ENCODE measurements around the gene C1orf116.
A peak's percentile ranks its signal among the peaks of the same experiment; 100 is the strongest.

The C1orf116 gene

DNA sequence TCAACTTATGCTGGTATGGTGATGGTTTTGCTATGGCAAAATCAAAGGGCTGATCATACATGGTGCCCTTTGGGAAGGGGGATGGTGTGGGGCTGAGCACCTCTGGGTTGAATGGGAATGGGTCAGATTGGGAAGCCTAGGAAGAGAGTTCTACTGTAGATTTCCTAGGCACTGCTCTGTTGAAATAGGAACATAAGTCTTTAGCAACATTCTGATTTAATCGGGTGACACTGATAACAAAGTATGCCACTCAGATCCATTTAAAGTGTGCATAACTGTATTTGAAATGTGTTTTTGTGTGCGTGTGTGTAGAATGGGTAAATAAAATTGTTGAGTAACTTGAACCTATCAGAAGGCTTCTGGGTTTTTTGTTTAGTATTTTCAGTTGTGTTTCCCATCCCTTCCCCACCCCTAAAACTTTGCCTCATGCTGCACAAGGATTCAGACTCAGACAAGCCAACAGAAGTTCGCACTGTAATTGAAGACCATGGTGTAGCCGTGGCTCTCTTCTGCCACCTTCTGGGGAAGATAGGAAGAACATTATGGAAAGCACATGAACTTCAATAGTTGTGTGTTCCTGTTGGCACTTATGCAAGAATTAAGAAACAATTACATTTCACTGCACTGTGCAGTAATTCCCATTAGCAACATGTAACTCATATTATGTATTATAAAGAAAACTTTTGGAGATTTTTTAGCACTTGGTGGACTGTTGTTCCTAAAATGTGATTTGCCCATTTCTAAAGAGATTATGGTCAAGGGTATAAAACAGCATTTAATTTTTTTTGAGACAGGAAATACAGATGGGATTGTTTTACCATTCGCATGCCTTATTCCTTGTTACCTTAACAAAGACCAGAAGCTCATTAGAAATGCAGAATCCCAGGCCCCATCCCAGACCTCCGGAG, 45.2 kb upstream of the C1orf116 start:
- TF ChIP-seq EGR1 (IDR thresholded peaks at IDR 0.05), result no peak
- TF ChIP-seq RAD21 (IDR thresholded peaks at IDR 0.05; ENCODE audit: low read depth), result peak; percentile 94

DNA sequence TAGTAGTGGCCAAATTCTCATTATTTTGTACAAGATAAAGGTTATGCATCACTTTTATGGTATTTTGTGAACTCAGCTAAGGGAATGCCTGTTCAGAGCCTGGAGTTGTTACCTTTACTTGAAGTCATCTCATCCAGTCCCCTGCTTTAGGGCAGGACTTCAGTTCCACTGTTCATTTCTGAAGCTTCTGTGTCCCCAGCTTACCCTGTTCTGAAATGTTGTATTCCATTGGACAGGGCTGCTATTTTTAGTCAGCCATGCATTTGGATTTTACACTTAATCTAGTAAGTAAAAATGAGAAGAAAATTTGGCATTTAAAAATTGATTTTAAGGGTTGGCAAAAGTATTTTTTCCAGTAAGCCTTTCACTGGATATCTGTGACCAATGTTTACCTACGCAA, 44.5 kb upstream of the C1orf116 start:
- TF ChIP-seq, protein P1, sequence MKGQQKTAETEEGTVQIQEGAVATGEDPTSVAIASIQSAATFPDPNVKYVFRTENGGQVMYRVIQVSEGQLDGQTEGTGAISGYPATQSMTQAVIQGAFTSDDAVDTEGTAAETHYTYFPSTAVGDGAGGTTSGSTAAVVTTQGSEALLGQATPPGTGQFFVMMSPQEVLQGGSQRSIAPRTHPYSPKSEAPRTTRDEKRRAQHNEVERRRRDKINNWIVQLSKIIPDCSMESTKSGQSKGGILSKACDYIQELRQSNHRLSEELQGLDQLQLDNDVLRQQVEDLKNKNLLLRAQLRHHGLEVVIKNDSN (IDR thresholded peaks at IDR 0.05), result no peak
- TF ChIP-seq CEBPB (IDR thresholded peaks at IDR 0.05) (no peak), TAF1 (IDR thresholded peaks at IDR 0.05; ENCODE audit: low read depth) (no peak), EGR1 (IDR thresholded peaks at IDR 0.05) (no peak), RAD21 (IDR thresholded peaks at IDR 0.05; ENCODE audit: low read depth) (no peak), TCF12 (IDR thresholded peaks at IDR 0.05; ENCODE audit: low read depth) (no peak), TEAD4 (IDR thresholded peaks at IDR 0.05) (no peak), EP300 (IDR thresholded peaks at IDR 0.05; ENCODE audit: borderline replicate concordance) (no peak), NFIC (IDR thresholded peaks at IDR 0.05) (no peak)
- TF ChIP-seq, protein P2, sequence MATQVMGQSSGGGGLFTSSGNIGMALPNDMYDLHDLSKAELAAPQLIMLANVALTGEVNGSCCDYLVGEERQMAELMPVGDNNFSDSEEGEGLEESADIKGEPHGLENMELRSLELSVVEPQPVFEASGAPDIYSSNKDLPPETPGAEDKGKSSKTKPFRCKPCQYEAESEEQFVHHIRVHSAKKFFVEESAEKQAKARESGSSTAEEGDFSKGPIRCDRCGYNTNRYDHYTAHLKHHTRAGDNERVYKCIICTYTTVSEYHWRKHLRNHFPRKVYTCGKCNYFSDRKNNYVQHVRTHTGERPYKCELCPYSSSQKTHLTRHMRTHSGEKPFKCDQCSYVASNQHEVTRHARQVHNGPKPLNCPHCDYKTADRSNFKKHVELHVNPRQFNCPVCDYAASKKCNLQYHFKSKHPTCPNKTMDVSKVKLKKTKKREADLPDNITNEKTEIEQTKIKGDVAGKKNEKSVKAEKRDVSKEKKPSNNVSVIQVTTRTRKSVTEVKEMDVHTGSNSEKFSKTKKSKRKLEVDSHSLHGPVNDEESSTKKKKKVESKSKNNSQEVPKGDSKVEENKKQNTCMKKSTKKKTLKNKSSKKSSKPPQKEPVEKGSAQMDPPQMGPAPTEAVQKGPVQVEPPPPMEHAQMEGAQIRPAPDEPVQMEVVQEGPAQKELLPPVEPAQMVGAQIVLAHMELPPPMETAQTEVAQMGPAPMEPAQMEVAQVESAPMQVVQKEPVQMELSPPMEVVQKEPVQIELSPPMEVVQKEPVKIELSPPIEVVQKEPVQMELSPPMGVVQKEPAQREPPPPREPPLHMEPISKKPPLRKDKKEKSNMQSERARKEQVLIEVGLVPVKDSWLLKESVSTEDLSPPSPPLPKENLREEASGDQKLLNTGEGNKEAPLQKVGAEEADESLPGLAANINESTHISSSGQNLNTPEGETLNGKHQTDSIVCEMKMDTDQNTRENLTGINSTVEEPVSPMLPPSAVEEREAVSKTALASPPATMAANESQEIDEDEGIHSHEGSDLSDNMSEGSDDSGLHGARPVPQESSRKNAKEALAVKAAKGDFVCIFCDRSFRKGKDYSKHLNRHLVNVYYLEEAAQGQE (IDR thresholded peaks at IDR 0.05; ENCODE audit: low read depth), result no peak

DNA sequence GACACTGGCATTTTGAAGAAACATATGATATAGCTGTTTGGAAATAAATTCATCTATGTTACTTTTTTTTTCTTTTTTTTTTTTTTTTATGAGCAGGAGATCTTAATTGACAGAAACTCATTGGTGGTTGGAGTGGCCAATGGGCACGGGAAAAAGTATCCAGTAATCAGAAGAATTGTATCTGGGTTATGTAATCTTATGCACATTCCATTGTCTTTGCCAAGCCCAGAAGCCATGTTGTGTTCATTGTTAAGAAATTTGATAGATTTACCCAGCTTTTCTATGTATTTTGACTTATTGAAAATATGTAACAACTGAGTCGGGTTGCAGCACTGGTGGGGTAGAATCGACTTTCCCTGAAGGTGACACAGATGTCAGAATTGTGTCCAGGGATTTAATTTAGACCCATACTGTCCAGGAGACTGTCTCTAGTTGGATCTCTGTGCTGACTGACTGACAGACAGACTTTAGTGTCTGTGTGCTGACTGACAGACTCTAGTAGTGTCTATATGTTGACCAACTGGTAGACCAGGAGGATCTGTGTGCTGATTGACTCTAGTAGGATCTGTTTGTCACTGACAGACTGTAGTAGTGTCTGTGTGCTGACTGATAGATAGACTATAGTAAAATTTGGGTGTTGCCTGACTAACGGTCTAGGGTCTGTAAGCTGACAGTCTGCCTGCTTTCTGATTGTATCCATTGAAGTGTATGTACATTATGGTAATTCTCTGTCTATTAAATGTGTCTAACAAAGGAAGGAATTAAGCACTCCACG, 43.8 kb upstream of the C1orf116 start:
- no peak for TF ChIP-seq TEAD4 (IDR thresholded peaks at IDR 0.05)
- TF ChIP-seq CREB1 (IDR thresholded peaks at IDR 0.05; ENCODE audit: low read depth), result no peak
- TF ChIP-seq CEBPB (IDR thresholded peaks at IDR 0.05), result no peak
- TF ChIP-seq FOXM1 (IDR thresholded peaks at IDR 0.05; ENCODE audit: borderline replicate concordance, low read depth), result no peak
- no peak for TF ChIP-seq YY1 (IDR thresholded peaks at IDR 0.05; ENCODE audit: low read depth)
- TF ChIP-seq TCF12 (IDR thresholded peaks at IDR 0.05; ENCODE audit: low read depth), result no peak
- TF ChIP-seq, protein P1 (IDR thresholded peaks at IDR 0.05), result no peak
- TF ChIP-seq ZBTB7A (IDR thresholded peaks at IDR 0.05; ENCODE audit: low read depth), result no peak
- TF ChIP-seq, protein P3, sequence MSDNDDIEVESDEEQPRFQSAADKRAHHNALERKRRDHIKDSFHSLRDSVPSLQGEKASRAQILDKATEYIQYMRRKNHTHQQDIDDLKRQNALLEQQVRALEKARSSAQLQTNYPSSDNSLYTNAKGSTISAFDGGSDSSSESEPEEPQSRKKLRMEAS (IDR thresholded peaks at IDR 0.05), result no peak
- no peak for TF ChIP-seq EGR1 (IDR thresholded peaks at IDR 0.05)
- no peak for TF ChIP-seq TAF1 (IDR thresholded peaks at IDR 0.05; ENCODE audit: low read depth)
- TF ChIP-seq, protein P2 (IDR thresholded peaks at IDR 0.05; ENCODE audit: low read depth), result no peak
- no peak for TF ChIP-seq NFIC (IDR thresholded peaks at IDR 0.05)
- no peak for TF ChIP-seq RAD21 (IDR thresholded peaks at IDR 0.05; ENCODE audit: low read depth)
- TF ChIP-seq EP300 (IDR thresholded peaks at IDR 0.05; ENCODE audit: borderline replicate concordance), result no peak

DNA sequence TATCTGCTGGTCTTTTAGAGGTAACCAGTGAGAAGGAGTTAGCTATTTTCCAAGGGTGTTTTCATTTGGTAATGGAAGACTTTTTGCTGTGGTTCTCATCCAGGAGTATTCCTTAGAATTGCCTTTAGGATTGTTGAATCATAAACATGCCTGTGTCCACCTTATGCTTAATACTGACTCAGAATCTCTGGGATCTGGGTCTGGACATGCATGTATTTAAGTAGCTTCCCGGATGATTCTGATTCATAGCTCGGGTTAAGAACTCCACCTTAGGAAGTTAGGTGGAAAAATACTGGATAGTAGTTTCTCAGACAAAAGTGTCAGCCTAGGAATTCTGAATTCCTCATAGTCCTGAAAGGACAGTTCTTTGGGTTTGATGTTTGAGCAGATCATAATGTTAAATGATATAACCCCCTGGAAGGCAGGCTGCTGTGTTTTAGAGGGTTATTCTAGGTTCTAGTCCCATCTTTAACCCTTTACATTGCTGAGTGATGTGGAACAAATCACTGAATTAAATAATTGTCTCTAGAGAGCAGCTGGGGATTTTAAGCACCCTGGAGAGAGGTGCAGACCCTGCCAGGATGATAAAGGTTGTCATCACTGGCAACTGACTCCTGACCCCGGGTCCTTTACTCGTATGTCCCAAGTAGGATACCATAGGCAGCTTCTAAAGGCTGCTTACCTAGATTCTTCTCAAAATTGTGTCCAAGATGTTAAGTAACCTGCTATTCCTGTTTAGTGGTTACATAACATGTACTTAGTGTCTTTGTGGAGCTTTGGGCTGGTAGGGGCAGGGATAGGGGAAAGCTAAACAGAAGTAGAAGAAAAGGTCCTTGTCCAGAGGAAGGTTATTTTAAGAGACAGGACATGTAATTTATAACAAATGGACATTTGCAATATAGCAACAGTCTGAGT, 41.6 kb upstream of the C1orf116 start:
- no peak for TF ChIP-seq NFIC (IDR thresholded peaks at IDR 0.05)
- TF ChIP-seq, protein P2 (IDR thresholded peaks at IDR 0.05; ENCODE audit: low read depth), result peak; percentile 51; the same call in 1 of the 2 replicates

Measured in Ishikawa (cell line).